HG03354 (cell line): ENCODE measurements around the gene OVCA2.

Experiments used
- ATAC-seq: cut with Tn5 transposase; IDR thresholded peaks from one replicate; pipeline ENCODE4 v1.9.1; 2021; ENCODE audit warnings: mild to moderate bottlenecking; ENCODE audit not compliant: unreplicated experiment, poor library complexity, severe bottlenecking

The OVCA2 gene

GRCh38 chr17:2062571-2063183, 20.9 kb downstream of the OVCA2 start:
- ATAC-seq, result no peak

- no peak for ATAC-seq
Measured at GRCh38 chr17:2063261-2064146, 21.7 kb downstream of the OVCA2 start.

GRCh38 chr17:2064147-2064489, 22.3 kb downstream of the OVCA2 start:
- ATAC-seq, result no peak

DNA sequence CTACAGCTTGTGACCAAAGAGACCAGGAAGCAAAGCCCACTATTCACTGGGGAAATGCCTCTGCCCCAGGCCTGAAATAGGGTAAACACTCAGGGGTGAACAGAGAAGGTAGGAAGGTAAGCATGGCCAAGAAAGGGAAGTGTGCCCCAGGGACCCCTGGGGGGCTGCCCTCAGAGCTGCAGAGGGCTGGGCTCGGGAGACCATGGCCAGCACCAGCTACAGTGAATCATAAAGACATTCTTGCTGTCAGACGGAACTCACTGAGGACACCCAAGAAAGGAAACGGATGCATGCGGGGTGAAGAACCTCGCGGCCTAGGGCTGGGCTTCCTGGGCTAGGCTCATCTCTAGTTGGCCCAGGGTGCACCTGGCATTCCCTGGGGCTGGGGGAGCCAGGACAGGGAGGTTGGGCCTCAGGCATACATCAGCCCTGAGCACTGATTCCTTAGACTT, 22.7 kb downstream of the OVCA2 start:
- ATAC-seq, result no peak

GRCh38 chr17:2064980-2065785, 23.4 kb downstream of the OVCA2 start:
- no peak for ATAC-seq

- no peak for ATAC-seq
Measured at GRCh38 chr17:2065949-2066400, 24.2 kb downstream of the OVCA2 start.

- no peak for ATAC-seq
Measured at GRCh38 chr17:2067048-2067561, 25.3 kb downstream of the OVCA2 start.

GRCh38 chr17:2067608-2068024, 25.8 kb downstream of the OVCA2 start:
- no peak for ATAC-seq

DNA sequence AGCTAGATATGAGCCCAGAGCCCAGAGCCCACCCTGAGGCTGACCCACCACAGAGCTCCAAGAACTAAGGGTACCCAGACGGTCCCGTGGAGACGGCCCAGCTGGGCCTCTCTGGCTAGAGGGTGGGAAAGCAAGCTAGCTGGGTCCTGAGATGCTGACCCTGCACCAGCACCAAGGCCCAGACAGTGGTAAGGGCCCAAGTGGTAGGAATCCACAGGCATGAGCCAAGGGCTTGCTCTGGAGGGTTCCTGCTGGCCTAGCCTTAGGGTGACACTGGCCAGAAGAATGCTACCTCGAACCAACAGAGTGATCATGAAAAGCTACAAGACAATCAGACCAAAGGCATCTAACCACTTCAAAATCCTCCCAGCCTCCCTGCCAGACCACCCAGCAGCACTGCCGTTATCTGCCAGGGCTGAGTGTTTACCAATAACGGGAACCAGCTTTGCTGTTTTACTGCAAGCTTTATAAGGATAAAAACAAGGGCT, 26.3 kb downstream of the OVCA2 start:
- ATAC-seq, result no peak

GRCh38 chr17:2068519-2069051, 26.8 kb downstream of the OVCA2 start:
- no peak for ATAC-seq

DNA sequence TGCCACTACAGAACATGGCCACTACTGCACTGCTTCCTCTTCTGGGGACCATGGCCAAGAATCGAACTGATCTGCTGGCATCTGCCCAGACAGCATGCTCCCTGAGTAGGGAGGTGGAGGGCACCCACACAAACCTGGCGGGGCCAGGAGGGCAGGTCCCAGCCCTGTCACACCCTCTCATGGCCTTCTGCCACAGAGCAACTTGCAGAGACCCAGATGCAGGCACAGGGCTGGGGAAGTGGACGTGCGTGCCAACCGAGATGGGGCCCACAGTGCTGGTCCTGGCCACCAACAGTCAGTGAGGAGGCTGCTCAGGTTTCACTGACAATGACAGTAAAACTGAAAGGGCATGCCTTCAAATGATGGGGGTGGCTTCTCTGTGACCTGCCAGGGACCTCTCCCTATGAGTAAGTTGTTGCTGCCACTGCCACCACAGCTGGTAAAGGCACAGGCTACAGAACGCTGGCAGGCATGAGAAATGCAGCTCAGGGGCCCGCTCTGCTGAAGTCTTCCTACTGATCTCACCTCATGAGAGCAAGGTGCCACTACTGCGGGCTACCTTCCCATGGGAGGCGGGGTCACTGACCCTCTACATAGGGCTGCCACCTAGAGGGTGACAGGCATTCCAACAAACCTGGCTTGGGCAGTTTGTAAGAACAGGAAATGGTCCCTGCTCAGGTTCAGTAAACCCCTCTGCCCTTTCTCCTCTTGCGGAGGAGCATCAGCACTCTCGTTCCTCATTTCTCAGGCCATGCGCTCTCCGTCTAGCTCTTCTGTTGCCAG, 28.6 kb downstream of the OVCA2 start:
- peak; percentile 79 for ATAC-seq

DNA sequence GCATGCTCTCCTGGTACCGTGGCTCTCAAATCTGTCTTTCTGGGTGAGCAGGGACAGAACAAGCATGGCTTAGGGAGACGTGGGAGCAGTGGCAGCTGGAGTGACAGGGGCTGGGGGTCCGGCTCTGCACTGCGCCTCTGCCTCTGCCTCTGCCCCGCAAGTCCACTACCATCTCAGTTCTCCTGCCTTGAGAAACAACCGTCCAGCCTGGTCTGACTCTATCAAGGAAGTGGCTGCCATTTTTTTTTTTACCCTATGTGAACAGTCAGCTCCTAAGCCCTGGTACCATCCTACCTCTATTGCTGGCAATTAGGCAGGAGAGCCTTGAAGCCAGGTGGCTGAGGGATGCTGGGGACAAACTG, 29.2 kb downstream of the OVCA2 start:
- no peak for ATAC-seq

DNA sequence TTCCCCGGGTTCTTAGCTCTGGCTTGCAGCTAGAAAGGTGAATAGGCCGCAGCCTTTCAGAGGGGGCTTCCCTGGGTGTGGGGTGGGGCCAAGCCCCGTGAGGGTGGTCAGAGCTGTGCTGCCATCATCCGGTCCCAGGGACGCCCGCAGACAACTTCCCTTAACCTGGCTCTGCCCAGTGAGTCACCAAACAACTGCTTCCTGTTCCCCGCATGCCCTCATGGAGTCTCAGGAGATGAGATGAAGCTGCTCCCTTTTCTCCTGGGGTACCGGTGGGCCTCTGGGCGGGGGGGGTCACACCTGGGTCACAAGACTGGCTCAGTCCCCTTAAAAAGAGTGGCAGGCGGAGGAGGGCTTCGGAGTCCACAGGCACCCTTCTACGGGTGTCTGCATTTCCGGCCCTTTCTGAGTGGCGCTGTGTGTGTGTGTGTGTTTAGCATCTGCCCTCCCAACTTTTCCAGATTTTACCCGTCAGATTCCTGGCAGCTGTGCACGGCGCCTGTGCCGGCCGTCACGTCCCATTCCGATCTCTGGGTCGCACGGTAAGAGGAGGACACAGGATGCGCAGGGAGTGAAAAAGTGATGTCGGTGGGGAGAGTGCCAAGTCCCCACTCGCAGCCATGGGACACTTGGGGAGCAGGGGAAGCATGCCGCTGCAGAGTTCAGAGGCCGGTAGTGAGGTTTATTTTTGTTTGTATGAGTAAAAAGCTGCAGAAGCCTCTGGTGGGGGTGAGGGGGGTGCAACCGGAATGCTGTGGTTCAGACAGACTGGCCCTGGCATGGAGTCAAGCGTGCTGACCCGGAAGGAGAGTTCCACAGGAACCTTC, 29.8 kb downstream of the OVCA2 start:
- ATAC-seq, result no peak

- no peak for ATAC-seq
Measured at GRCh38 chr17:2074919-2075318, 33.1 kb downstream of the OVCA2 start.

DNA sequence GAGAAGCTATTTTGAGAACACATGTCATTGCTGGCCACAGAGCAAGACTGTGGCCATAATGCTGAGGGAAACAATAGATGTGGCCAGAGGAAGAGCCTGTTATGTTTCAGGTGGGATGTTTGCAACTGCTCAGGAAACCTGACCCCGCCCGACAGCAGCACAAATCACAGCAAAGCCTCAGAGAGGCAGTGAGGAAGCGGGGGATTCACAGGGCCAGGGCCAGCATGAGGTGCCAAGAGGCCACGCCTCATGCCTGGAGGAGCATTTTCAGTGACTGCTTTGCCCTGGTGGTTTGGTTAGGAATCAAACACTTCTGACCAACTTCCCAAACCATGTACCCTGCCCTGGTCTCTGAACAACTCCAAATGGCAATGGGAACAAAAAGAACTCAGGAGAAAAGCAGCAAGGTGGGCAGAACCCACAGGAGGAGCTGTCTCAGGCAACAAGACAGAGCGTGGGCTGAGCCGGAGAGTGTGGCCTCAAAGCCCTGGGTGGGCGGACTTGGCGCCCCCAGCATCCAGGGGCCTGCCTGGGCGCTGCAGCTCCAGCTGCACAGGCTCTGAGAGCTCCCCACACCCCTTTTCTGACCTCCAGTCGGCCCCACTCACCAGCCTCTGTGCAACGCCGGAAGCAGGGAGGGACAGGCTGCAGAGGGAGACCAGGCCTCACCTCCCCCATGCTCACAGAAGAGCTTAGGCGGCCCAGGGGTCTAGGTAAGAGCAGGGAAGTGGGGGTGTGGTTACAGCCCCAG, 33.7 kb downstream of the OVCA2 start:
- ATAC-seq, result no peak

- ATAC-seq, result no peak
Measured at GRCh38 chr17:2076087-2076984, 34.5 kb downstream of the OVCA2 start.

DNA sequence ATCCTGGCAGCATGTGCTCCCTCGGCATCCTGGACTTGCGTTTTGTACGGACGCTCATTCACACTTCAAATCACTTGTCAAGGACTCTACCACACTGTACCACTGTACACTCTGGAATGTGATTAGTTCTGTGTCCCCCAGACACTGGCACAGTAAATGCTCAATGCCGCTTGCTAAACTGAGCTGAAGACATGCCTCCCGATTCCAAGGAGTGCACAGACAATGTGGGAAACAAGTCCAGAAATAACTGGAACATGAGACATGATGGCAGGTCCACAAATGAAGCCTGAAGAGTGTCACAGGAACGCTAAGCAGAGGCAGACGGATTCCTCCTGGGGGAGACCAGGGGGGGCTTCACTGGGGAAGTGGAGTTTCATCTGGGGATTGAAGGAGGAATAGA, 35.2 kb downstream of the OVCA2 start:
- ATAC-seq, result no peak
